Psoas muscle (tissue), 8 donors: ENCODE results near the gene HIP1. TPM values are rescaled to one million over a fixed set of nuclear protein-coding genes. Genes with fewer than 3 reads are reported as not detected.
"Not testable (repeated sequence)": the region's sequence is repeated elsewhere in the genome, so short reads cannot be mapped to it uniquely, and the experiment has no call there.

Experiments used
- ATAC-seq, 4 donors: fragments of 200-7000 bp; cut with Tn5 transposase; one replicate each; pipeline ENCODE4 v1.9.1; 2020; ENCODE audit warnings: moderate library complexity in 3 of 4, mild to moderate bottlenecking in 2 of 4
- DNase-seq, 2 donors: peaks; one replicate each; pipeline ENCODE4 v3.0.0-alpha.2; 2020
- H3K27ac ChIP-seq: fragments of 200-600 bp; one replicate; pipeline ENCODE4 v1.8.0; 2022
- H3K27me3 ChIP-seq, 3 donors: fragments of 200-600 bp in 1 of 3; one replicate each; pipeline versions ENCODE4 v1.6.1 to v1.8.0; 2013 to 2022; ENCODE audit warnings: low read length in 2 of 3, mild to moderate bottlenecking in 2 of 3, moderate library complexity in 1 of 3; ENCODE audit not compliant: insufficient read depth in 3 of 3
- H3K36me3 ChIP-seq, 2 donors: fragments of 200-600 bp in 1 of 2; one replicate each; pipeline versions ENCODE4 v1.6.1 to v1.8.0; 2013 to 2022; ENCODE audit warnings: low read depth in 1 of 2, mild to moderate bottlenecking in 1 of 2, moderate library complexity in 1 of 2; ENCODE audit not compliant: insufficient read depth in 1 of 2
- H3K4me1 ChIP-seq: fragments of 200-600 bp; one replicate; pipeline ENCODE4 v1.8.0; 2022
- H3K4me3 ChIP-seq: fragments of 200-600 bp; one replicate; pipeline ENCODE4 v1.8.0; 2022; ENCODE audit warnings: mild to moderate bottlenecking
- H3K9me3 ChIP-seq: fragments of 200-600 bp; one replicate; pipeline ENCODE4 v1.8.0; 2022
- WGBS, 3 donors: extraction: QIAGEN DNeasy Blood & Tissue Kit; methylation state at CpG; one replicate each; pipeline versions ENCODE4 v1.1.6 to v1.1.7; 2013; 5-methylcytosine and 5-hydroxymethylcytosine counted together
- intact Hi-C, 2 donors: fragments of 100-400 bp; cut with DNase I; formaldehyde crosslinking; loops; one replicate each; pipeline versions ENCODE4 v1.11.0 to v1.14.2; 2022
- polyA plus RNA-seq, 3 donors: library from polyadenylated mRNA; stranded (reverse); fragments of 200-250 nt; gene quantifications; one replicate each; pipeline ENCODE4 v1.2.3, GENCODE V29; 2013
- total RNA-seq, 4 donors: library from RNA; stranded (reverse); fragmentation: NEBNext Ultra II Directional in 2 of 4; extraction: Animal tissue kit (Norgen Biotek cat#: 25700) in 2 of 4; gene quantifications; one replicate each; pipeline versions ENCODE4 v1.2.1 to v1.2.4, GENCODE V29; 2021 to 2023
- TF ChIP-seq, protein P1 (sequence below): fragments of 200-600 bp; IDR thresholded peaks from one replicate; pipeline ENCODE4 v1.8.0; 2022; ENCODE audit warnings: antibody characterized with exemption
- donor health status: healthy with polysubstance abuse.
- donor health status: DM: no; HTN: no; CAD: no; lungs with moderate emphysema.
- donor health status: Bipolar disorder and iron deficiency.
- donor health status: healthy.
- donor health status: DM: yes; HTN: yes; CAD: no.
- donor health status: DM: no; HTN: no; CAD: no.
- donor health status: DM: no; HTN: no; CAD: no.
- donor health status: DM: yes; HTN: yes; CAD: no.

Gene HIP1
- total and polyA plus RNA-seq, 7 donors, result 2.5 to 11.9 (median 5.4) TPM

DNA sequence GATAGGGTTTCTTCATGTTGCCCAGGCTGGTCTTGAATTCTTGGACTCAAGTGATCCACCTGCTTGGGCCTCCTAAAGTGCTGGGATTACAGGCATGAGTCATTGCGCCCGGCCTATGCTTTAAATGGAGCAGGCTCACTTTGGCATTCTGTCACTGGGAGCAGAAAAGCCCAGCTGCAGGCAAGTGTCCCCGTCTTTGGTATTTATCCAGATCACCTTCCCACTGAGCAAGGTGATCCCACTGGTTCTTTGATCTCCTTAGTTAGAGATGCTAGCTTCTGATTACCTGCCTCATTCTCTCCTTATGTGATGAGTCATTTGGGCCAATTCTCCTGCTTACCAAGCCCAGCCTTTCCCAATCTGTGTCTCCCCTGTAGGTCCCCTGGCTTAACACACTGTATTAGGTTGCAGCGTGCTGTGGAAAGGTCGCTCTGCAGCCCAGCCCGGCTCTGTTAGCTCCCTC, 207.4 kb downstream of the HIP1 start:
- intact Hi-C loops, result loop anchor here (10.0 kb wide), 2 partner anchors 233 to 493 kb away; no protein-coding TSS in a partner anchor
- no peaks in the 10 kb centered on the region for H3K27me3 ChIP-seq
- peaks cover 0 to 15% of the 10 kb centered on the region in 2 donors for H3K36me3 ChIP-seq
- DNase-seq (peak; percentile 33 to 69), ATAC-seq (peak; percentile 64 to 76 (median 74))
- H3K9me3 ChIP-seq, result no peaks in the 10 kb centered on the region
- WGBS, 3 donors, result 24 to 32% (median 31%) methylated on average over 6 of the region's 6 CpGs
- TF ChIP-seq, protein P1, sequence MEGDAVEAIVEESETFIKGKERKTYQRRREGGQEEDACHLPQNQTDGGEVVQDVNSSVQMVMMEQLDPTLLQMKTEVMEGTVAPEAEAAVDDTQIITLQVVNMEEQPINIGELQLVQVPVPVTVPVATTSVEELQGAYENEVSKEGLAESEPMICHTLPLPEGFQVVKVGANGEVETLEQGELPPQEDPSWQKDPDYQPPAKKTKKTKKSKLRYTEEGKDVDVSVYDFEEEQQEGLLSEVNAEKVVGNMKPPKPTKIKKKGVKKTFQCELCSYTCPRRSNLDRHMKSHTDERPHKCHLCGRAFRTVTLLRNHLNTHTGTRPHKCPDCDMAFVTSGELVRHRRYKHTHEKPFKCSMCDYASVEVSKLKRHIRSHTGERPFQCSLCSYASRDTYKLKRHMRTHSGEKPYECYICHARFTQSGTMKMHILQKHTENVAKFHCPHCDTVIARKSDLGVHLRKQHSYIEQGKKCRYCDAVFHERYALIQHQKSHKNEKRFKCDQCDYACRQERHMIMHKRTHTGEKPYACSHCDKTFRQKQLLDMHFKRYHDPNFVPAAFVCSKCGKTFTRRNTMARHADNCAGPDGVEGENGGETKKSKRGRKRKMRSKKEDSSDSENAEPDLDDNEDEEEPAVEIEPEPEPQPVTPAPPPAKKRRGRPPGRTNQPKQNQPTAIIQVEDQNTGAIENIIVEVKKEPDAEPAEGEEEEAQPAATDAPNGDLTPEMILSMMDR, result no peak
- peak overlapping the region; percentile 74 for H3K27ac ChIP-seq
- H3K4me1 ChIP-seq, result peaks cover 23% of the 10 kb centered on the region
- no peak overlapping the region for H3K4me3 ChIP-seq

DNA sequence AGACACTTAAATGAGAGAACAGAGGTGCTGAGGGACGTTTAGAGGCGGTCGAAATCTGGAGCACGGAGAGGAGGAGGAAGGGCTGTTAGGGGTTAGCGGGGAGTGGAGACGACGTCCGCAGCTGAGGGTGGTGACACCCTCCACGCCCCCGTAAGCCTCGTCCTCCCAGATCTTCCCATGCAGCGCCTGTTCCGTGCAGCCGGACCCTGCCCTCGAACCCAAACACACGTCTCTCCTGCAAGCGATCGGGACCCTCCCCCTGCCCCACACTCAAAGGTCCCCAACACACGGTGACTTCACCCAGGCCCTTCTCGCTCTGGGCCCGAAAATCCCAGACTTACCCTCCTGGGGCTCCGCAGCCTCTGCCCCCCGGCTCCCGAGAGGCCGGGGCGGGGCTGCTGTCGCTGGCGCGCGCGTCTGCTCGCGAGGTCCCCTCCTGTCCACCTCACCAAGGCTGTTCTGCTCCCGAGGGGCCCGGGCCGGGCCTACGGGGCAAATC, 211.5 kb downstream of the HIP1 start:
- Histone ChIP-seq H3K4me3 (peak overlapping the region; percentile 97), H3K36me3 (peaks cover 0 to 37% of the 10 kb centered on the region in 2 donors), H3K4me1 (peaks cover 29% of the 10 kb centered on the region), H3K27ac (peak overlapping the region; percentile 92)
- H3K27me3 ChIP-seq, H3K9me3 ChIP-seq, ATAC-seq, intact Hi-C loops: not testable (repeated sequence)
- peak in 1 of 2 donors; percentile 56 for DNase-seq
- WGBS, 3 donors, result 1% methylated on average over 16 to 37 of the region's 37 CpGs

DNA sequence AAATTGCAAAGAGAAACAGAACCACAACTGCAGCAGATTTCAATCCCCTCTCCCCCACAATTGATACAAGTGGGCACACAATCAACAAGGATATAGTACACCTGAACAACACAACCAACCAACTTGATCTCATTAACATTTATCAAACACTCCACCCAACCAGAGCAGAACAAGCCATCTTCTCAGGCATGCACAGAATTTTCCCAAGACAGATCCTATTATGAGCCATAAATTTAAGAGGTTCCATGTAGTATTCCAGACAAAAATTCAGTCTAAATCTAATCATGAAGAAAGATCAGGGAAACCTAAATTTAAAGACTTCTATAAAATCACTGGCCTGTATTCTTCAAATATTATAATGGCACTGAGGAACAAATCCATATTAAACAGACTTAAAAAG, 217.0 kb downstream of the HIP1 start:
- H3K27me3 ChIP-seq, intact Hi-C loops, DNase-seq, H3K9me3 ChIP-seq, H3K4me1 ChIP-seq, H3K4me3 ChIP-seq, ATAC-seq, H3K27ac ChIP-seq: not testable (repeated sequence)
- peaks cover 0 to 60% of the 10 kb centered on the region in 2 donors for H3K36me3 ChIP-seq

DNA sequence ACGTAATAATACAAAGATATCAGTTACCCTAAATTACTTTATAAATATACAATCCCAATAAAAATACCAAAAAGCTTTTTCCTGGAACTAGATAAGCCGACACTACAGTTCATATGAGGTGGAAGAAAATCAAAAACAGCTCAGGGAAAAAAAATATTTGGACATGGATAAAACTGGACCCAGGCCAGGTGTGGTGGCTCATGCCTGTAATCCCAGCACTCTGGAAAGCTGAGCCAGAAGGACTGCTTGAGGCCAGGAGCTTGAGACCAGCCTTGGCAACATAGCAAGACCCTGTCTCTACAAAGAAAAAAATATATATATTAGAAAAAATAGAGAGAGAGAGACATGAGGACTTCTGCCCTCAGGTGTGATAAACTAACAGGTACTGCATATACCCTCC, 219.9 kb downstream of the HIP1 start:
- DNase-seq, intact Hi-C loops, H3K4me1 ChIP-seq, H3K27me3 ChIP-seq, H3K27ac ChIP-seq, ATAC-seq, H3K9me3 ChIP-seq, H3K4me3 ChIP-seq: not testable (repeated sequence)
- WGBS, 3 donors, result 48 to 71% (median 50%) methylated on average over 2 of the region's 2 CpGs
- H3K36me3 ChIP-seq, result peaks cover 0 to 53% of the 10 kb centered on the region in 2 donors

DNA sequence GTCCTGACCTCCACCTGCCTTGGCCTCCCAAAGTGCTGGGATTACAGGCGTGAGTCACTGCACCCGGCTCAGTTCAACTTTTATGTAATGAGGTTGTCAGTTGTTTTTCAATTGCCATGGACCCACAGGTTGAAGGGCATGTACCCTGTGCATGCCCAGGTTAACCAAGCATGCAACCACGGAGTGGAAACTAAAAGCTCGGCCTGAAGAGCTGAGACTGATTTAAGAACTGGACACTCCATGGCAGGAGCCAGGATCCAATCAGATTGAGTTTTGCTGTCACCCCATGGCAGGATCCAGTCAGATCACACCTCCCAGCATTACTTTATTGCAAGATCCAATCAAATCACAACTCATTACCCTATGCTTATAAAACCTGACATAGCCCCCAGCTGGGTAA, 229.7 kb downstream of the HIP1 start:
- WGBS, 3 donors, result 86 to 100% (median 95%) methylated on average over 2 of the region's 4 CpGs
- intact Hi-C loops, H3K4me1 ChIP-seq, H3K4me3 ChIP-seq, H3K27me3 ChIP-seq, ATAC-seq, DNase-seq, H3K27ac ChIP-seq, H3K9me3 ChIP-seq: not testable (repeated sequence)
- H3K36me3 ChIP-seq, result peaks cover 0 to 28% of the 10 kb centered on the region in 2 donors

DNA sequence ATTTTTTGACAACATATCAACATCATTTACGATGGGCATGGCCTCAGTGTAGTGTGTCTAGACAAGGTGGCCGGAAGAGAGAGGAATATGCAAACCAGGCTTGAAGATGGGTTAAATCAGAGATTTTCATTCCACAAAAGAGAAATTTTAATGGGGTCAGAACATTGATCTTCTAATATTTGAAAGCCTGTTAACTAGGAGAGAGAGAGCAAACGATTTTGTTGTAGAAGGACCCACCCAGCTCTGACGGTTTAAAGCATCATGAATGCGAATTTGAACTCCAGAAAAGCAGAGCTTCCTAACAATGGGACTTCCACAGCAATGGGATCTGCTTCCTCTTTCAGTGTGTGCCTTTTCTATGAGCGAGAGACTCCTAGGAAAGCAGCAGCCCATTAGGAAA, 246.7 kb downstream of the HIP1 start, which contains the start of gene SPDYE5:
SPDYE5 (plus strand) TSS at position 301 of the 400 bp plus-strand sequence. CDS start 1,728 bp downstream, outside the sequence.
- H3K27me3 ChIP-seq, H3K36me3 ChIP-seq, intact Hi-C loops, H3K4me1 ChIP-seq, ATAC-seq, H3K4me3 ChIP-seq, H3K9me3 ChIP-seq, H3K27ac ChIP-seq, DNase-seq: not testable (repeated sequence)
- 61 to 80% (median 79%) methylated on average over 4 to 5 of the region's 6 CpGs for WGBS, 3 donors

DNA sequence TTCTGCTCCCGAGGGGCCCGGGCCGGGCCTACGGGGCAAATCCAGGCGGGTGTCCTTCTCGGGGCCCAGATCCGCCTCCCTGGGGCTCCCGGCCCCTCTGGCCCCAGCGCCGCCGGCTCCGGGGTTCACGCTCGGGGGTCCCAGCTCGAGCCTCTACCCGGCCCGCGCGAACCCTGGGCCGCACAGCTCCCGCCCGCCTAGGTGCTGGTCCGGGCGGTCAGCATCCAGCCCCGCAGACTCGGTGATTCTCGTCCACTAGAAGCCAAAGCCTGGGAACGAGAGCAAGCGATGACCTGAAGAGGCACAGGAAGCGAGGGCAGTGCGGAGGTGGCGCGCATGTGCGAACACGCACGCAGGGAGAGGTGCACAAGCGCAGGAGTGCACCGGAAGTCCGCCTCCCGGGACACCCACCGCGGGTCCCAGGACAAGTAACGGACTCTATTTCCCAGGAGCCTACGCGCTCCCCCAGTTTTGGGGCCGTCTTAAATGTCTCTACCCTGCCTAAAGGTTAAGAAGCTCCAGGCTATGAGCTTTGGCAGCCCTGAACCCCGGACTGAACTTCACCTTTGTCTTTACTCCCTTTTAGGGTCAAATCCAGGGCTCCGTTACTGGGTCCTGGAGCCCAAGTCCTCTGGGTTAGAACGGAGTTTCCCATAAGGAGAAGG, 252.6 kb downstream of the HIP1 start, which contains the start of gene POM121C:
POM121C (minus strand) TSS at position 321 of the 665 bp plus-strand sequence. CDS start 44,803 bp downstream, outside the sequence.
- H3K27ac ChIP-seq, result peak within 1 kb of the TSS; percentile 90
- intact Hi-C loops, H3K4me1 ChIP-seq, H3K27me3 ChIP-seq, H3K9me3 ChIP-seq: not testable (repeated sequence)
- WGBS, 3 donors, result 0 to 1% (median 0%) methylated on average over 49 of the region's 49 CpGs
- peak; percentile 95 to 97 for DNase-seq
- peak; percentile 100 for ATAC-seq
- peaks cover 0 to 17% of the 10 kb centered on the region in 2 donors for H3K36me3 ChIP-seq
- peak within 1 kb of the TSS; percentile 85 for H3K4me3 ChIP-seq

DNA sequence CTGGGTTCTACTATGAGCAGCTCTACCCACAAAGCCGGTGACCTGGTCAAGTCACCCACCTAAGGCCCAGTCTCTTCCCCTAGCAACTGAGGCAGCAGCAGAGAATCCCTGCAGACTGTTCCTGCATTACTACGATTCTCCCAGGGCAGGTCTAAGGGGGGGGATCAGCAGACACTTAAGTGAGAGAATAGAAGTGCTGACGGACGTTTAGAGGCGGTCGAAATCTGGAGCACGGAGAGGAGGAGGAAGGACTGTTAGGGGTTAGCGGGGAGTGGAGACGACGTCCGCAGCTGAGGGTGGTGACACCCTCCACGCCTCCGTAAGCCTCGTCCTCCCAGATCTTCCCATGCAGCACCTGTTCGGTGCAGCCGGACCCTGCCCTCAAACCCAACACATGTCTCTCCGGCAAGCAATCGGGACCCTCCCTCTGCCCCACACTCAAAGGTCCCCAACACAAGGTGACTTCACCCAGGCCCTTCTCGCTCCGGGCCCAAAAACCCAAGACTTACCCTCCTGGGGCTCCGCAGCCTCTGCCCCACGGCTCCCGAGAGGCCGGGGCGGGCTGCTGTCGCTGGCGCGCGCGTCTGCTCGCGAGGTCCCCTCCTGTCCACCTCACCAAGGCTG, 253.3 kb downstream of the HIP1 start:
- H3K27ac ChIP-seq, result peak overlapping the region; percentile 90
- DNase-seq, H3K4me1 ChIP-seq, H3K27me3 ChIP-seq, intact Hi-C loops, H3K9me3 ChIP-seq: not testable (repeated sequence)
- 0 to 1% (median 1%) methylated on average over 20 to 31 of the region's 32 CpGs for WGBS, 3 donors
- peak overlapping the region; percentile 85 for H3K4me3 ChIP-seq
- peaks cover 0 to 17% of the 10 kb centered on the region in 2 donors for H3K36me3 ChIP-seq
- ATAC-seq, result peak in 1 of 4 donors; percentile 16
